Tibial nerve (tissue), 3 donors: ENCODE results near the gene ZCCHC10.
"Not testable (repeated sequence)": the region's sequence is repeated elsewhere in the genome, so short reads cannot be mapped to it uniquely, and the experiment has no call there.

ENCODE experiments used
- CTCF ChIP-seq, 5 experiments: fragments of 200-600 bp in 3 of 5; fragments of 450-650 bp in 2 of 5; sonication (generic) in 3 of 5; IDR thresholded peaks; one replicate each; pipeline ENCODE4 v1.5.1; 2016 to 2019; ENCODE audit warnings: antibody characterized with exemption in 5 of 5, mild to moderate bottlenecking in 3 of 5, moderate library complexity in 2 of 5
- POLR2A ChIP-seq, 2 donors: fragments of 450-650 bp; IDR thresholded peaks; one replicate each; pipeline ENCODE4 v1.6.1; 2017; ENCODE audit warnings: antibody characterized with exemption in 2 of 2, mild to moderate bottlenecking in 2 of 2, moderate library complexity in 2 of 2

- not testable (repeated sequence) for TF ChIP-seq POLR2A, CTCF (IDR thresholded peaks at IDR 0.05)
Observed at GRCh38 chr5:132956166-132956799, 70.1 kb downstream of the ZCCHC10 start.
